DND-41 (cell line): ENCODE results near the gene NEURL1B.

Experiments
- CTCF ChIP-seq: IDR thresholded peaks from 2 replicates; pipeline ENCODE4 v1.5.1; 2012; ENCODE audit warnings: borderline replicate concordance, low read length, moderate library complexity, mild to moderate bottlenecking; ENCODE audit not compliant: poor library complexity, severe bottlenecking; ENCODE audit errors: extremely low read depth
- EZH2 ChIP-seq: IDR thresholded peaks from 3 replicates; pipeline ENCODE4 v1.6.1; 2012; ENCODE audit warnings: borderline replicate concordance, low read depth, mild to moderate bottlenecking, moderate library complexity, low read length, inconsistent platforms; ENCODE audit not compliant: severe bottlenecking

GRCh38 chr5:172670005-172670402 lies 28.9 kb downstream of the NEURL1B start:
- TF ChIP-seq CTCF (no peak), EZH2 (no peak)
